Hematopoietic multipotent progenitor cell treated with erythropoietin and hydrocortisone succinate and interleukin-3 and kit ligand, for 4 days (in vitro differentiated cells): ENCODE data around the gene WDFY3.

Experiments used
- DNase-seq: peaks from one replicate; pipeline ENCODE4 v3.0.0-alpha.2; 2015

Gene WDFY3

GRCh38 chr4:84786478-84786877 is 180.0 kb downstream of the WDFY3 start:
- DNase-seq, result no peak

- no peak for DNase-seq
These were observed 184.0 kb downstream of the WDFY3 start for GRCh38 chr4:84782517-84782916.

DNA sequence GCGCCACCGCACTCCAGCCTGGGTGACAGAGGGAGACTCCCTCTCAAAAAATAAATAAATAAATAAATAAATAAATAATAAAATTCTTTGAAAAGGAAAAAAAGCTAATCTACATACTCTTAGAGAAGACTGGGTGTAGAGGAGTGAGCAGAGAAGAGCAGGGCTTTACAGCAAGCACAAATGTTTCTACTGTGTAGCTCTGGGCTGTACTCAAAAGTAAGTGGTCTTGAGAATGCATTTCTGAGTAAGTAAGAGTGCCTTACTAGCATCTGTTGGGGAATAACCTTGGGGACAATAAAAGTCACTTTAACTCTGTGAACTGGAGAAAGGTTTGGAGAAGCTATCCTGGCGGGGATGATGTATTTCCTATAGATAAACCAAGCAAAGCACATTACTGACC is 185.8 kb downstream of the WDFY3 start:
- DNase-seq, result no peak

DNA sequence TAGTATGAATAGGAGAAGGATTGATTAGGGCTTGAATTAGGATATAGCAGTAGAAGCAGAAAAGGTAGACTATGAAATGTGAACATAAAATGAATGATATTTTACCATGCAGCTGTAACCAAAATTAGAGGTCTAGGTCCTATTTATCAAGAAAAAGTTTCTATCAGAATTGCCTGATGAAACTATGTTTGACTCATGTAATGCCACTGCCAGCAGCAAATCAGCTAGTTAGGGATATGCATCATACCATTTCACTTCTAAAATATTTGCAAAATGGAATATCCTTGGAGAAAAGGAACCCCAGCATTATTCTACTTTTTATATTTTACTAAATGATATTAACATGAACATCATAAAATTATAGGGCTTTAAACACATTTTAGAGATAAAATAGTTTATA is 188.4 kb downstream of the WDFY3 start:
- no peak for DNase-seq

DNA sequence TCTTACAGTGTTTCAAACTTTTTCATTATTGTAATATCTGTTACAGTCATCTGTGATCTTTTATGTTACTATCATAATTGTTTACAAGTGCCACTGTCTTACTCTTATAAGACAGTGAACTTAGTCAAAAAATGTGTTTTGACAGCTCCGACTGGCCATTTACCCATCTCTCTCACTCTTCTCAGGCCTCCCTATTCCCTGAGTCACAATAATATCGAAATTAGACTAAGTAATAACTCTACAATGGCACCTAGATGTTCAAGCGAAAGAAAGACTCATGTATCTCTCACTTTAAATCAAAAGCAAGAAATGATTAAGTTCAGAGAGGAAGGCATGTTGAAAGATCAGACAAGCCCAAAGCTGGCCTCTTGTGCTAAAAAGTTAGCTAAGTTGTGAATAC is 199.3 kb downstream of the WDFY3 start:
- no peak for DNase-seq

DNA sequence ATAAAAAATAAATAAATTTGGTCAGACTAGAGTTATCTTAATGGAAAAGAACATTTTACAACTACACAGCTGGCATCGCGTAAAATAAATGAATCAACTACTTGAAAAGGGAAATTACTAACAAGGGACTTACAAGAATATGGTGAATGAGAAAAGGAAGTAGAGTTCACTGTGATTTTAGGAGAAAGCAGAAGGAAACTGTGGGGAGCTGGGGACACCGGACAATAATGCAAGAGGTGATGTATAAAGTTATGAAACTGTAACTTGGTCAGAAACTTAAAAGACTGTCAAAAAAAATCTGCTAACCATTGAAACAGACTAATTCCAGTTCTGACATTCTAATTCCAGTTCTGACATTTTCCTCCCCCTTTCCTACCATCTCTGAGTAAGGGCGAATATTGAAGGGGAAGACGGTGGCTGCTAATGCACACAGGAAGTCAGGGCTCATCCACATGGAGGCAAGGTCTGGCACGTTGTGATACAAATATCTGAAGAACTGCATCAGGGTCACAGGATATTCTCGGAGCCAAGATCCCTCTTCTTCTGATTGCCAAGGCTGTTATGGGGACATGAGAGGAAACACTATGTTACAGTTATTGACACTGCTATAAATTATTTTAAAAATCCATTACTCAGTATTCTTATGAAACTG is 213.0 kb downstream of the WDFY3 start:
- DNase-seq, result peak; percentile 56

DNA sequence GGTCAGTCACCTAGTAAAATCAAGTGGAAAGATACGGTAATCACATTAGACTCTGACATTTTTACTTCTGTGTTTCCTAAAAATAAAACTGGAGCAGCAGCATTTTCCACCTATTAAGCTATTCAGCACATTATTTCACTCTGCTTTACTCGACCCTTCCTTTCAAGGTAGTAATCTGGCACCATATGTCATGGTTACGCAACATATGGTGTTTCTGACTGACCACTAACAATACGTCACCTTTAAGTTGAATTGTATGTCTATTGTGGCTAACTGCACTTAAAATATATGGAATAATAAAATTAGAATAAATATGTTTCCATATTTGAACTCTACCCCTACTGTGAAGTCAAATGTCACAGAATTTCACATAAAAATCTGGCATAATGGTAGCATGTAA is 214.8 kb downstream of the WDFY3 start:
- DNase-seq, result no peak

DNA sequence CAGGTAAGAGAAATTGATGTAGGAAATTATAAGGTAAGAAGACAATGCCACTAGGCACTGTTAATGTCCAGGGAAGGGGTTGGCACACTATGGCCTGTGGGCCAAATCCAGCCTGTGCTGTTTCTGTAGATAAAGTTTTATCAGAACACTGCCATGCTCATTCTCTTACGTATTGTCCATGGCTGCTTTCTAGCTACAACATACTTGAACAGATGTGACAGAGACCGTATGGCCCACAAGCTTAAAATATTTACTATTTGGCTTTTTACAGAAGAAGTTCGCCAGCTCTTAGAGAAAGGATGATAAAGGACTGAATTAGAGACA is 215.6 kb downstream of the WDFY3 start:
- DNase-seq, result peak; percentile 43

GRCh38 chr4:84750260-84750959 is 216.1 kb downstream of the WDFY3 start:
- peak; percentile 76 for DNase-seq

DNA sequence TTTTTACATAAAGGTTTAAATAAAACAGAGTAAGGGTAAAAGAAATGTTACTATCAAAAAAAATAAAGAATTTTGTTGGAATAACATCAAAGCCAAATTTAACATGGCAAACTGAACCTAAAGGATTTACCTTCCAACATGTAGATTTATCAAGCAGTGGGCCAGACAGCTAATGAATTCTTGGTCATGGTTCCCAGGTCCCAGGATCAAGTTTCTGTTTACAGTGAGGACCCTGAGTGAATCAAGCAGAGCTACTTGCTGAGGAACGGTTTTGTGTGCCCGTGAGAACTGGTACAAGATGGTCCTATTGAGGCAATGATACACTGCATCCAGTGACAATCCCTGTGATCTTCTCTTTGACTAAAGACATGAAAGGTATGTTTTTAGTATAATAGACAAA is 226.4 kb downstream of the WDFY3 start:
- no peak for DNase-seq

DNA sequence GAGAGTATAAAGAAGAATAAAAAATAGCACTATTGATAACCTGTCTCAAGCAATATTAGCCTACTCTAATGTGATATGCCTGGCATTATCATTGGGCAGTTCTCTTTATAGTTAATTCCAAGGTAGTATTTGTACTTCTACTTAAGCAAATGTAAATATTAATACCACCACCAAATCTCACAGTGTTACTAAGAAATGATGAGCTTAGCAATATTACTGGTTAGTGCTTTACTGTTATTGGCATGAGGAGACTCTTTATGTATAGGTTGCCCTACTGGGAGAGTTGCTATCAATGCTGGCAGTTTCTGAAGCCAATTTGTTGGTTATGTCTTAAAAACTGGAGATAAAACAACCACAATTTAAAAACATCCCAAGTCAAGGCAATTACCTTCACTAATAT is 227.9 kb downstream of the WDFY3 start:
- no peak for DNase-seq

GRCh38 chr4:84737656-84738055 is 228.8 kb downstream of the WDFY3 start:
- no peak for DNase-seq

DNA sequence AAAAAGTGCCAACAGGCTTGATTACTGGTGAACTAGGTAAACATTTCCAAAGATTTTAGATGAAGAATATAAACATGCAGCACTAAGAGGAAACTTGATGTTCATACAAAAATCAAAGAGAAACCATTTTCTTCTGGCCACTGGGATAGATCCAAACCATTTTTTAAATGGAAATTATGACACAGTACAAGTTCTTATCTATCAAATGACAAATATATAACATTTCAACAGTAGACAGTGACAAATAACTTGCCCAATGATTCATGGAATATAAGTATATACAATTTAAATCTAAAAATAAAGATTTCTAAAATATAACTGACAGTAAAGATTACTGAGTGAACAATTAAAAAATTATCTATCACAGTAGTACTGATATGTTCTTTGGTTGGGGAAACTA is 232.5 kb downstream of the WDFY3 start:
- no peak for DNase-seq

GRCh38 chr4:84733343-84734033 is 233.0 kb downstream of the WDFY3 start:
- no peak for DNase-seq

- DNase-seq, result no peak
These were observed 236.1 kb downstream of the WDFY3 start for GRCh38 chr4:84730375-84730774.

DNA sequence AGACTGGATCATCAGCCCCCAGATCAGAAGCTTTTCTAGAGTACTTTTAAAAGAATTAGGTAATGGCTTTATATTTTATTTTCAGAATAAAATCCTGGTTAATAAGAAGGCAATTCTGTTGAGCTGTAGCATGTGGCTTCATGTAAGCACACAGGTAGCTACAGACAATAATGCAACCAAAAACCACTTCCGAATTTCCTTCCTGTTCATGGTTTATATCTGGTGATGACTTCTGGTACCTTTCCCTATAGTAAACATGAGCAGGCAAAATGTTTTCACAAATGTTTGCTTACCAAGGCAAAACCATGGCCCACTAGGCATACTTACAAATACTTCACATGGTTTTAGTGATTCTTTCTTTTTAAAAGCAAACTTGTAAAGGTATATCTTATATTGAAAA is 239.0 kb downstream of the WDFY3 start:
- DNase-seq, result no peak

DNA sequence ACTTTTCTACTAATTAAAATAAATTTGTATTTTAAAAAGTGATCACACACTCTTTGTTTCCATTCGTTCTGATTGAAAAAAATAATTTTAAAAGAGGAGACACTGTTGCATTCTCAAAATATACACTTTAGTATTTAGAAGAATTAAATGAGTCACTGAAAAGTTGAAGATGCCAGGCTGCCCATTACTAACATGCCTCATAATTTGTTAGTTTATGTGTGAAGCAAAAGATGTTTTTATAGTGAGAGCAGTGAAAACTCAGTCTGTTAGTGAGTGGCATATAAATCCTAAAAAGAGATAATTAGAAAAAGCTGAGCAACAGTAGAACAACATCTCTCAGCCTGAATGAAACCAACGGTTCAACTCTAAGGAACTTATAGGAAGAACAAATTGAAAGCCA is 240.1 kb downstream of the WDFY3 start:
- DNase-seq, result no peak

- DNase-seq, result no peak
These were observed 243.8 kb downstream of the WDFY3 start for GRCh38 chr4:84722720-84723119.

GRCh38 chr4:84719115-84719514 is 247.4 kb downstream of the WDFY3 start:
- no peak for DNase-seq

GRCh38 chr4:84718699-84719098 is 247.8 kb downstream of the WDFY3 start:
- no peak for DNase-seq

GRCh38 chr4:84710548-84710947 is 255.9 kb downstream of the WDFY3 start:
- no peak for DNase-seq

DNA sequence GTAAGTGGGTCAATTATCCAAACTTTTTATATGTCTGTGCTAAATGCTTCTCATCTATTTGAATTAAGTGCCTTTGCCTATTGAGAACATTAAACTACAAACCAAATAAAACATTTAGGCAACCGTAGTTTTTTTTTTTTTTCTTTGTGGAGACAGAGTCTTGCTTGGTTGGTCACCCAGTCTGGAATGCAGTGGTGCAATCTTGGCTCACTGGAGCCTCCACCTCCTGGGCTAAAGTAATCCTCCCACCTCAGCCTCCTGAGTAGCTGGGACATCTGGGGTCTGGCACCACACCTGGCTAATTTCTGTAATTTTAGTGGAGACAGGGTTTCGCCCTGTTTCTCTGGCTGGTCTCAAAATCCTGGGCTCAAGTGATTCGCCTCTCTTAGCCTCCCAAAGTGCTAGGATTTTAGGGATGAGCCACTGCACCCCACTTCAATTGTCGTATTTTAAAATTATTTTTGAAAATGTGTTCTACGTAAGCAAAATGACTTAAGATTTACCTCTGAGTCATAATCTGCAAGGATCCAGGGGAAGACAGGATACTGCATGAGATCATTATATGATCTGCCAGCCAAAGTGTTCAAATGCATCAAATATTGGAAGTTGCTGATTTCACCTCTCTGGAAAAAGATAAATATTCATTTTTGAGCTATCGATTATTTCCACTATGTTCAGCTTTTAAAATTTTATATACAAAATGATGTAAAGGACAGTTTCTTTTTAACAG is 257.9 kb downstream of the WDFY3 start:
- no peak for DNase-seq

GRCh38 chr4:84706286-84706685 is 260.2 kb downstream of the WDFY3 start:
- DNase-seq, result no peak
